ENCODE results near the gene LGALS7. TPM values are rescaled to one million over a fixed set of nuclear protein-coding genes. Genes with fewer than 3 reads are reported as not detected.

The LGALS7 gene
- total RNA-seq, 2 experiments from 2014 or later: not detected

- no peaks in the 10 kb centered on the region for H3K27me3 Mint-ChIP-seq
- peaks cover 35% of the 10 kb centered on the region for H3K4me1 Mint-ChIP-seq (ENCODE audit: low read depth)
- no peak overlapping the region for H3K27ac Mint-ChIP-seq
- peaks cover 18% of the 10 kb centered on the region for H3K36me3 Mint-ChIP-seq (ENCODE audit: low read depth)
- H3K9me3 Mint-ChIP-seq: no peaks in the 10 kb centered on the region
- intact Hi-C loops (cut with micrococcal nuclease): loop anchor here (10.0 kb wide), 2 partner anchors 114 to 204 kb away; partner anchors contain the start of genes HNRNPL, MRPS12 and SARS2
- DNase-seq (no peak), ATAC-seq (no peak)
- TF ChIP-seq, protein P1, sequence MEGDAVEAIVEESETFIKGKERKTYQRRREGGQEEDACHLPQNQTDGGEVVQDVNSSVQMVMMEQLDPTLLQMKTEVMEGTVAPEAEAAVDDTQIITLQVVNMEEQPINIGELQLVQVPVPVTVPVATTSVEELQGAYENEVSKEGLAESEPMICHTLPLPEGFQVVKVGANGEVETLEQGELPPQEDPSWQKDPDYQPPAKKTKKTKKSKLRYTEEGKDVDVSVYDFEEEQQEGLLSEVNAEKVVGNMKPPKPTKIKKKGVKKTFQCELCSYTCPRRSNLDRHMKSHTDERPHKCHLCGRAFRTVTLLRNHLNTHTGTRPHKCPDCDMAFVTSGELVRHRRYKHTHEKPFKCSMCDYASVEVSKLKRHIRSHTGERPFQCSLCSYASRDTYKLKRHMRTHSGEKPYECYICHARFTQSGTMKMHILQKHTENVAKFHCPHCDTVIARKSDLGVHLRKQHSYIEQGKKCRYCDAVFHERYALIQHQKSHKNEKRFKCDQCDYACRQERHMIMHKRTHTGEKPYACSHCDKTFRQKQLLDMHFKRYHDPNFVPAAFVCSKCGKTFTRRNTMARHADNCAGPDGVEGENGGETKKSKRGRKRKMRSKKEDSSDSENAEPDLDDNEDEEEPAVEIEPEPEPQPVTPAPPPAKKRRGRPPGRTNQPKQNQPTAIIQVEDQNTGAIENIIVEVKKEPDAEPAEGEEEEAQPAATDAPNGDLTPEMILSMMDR (IDR thresholded peaks at IDR 0.05): no peak
- H3K4me3 Mint-ChIP-seq: no peak overlapping the region
- CTCF ChIA-PET: interaction anchor here (0.6 to 1.5 kb wide), 5 partner anchors 9 to 119 kb away, joined by 3 to 4 read pairs (median 3); partner anchors contain the start of gene CAPN12
- POLR2A ChIA-PET: no interaction called here
Measured at GRCh38 chr19:38730470-38730730, 42.9 kb downstream of the LGALS7 start.

GRCh38 chr19:38729653-38730469, 43.5 kb downstream of the LGALS7 start:
- TF ChIP-seq, protein P1 (IDR thresholded peaks at IDR 0.05): peak; percentile 85

DNA sequence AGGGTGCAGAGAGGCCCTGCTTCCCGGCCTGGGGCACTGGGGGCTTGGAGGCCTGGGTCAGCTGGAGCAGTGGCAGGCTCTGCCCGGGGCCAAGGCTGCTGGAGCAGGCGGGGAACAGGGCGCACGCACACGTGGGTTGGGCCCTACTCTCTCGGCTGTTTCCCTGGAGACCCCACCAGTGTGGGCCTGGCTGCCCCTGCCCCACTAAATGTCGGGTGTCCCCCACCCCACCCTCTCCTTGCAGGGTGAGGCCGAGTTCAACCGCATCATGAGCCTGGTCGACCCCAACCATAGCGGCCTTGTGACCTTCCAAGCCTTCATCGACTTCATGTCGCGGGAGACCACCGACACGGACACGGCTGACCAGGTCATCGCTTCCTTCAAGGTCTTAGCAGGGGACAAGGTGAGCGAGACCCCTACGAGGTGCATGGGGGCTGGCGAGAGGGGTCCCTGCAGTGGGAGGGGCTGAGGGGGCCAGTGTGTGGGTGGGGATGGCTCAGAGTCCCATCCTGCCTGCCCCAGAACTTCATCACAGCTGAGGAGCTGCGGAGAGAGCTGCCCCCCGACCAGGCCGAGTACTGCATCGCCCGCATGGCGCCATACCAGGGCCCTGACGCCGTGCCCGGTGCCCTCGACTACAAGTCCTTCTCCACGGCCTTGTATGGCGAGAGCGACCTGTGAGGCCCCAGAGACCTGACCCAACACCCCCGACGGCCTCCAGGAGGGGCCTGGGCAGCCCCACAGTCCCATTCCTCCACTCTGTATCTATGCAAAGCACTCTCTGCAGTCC, 44.4 kb downstream of the LGALS7 start:
- Mint-ChIP-seq H3K9me3 (no peaks in the 10 kb centered on the region), H3K4me1 (ENCODE audit: low read depth) (peaks cover 22% of the 10 kb centered on the region), H3K27me3 (no peaks in the 10 kb centered on the region), H3K36me3 (ENCODE audit: low read depth) (peaks cover 23% of the 10 kb centered on the region), H3K27ac (no peak overlapping the region), H3K4me3 (no peak overlapping the region)
- DNase-seq: no peak
- ATAC-seq: no peak
- intact Hi-C loops (cut with micrococcal nuclease): no loop called here
- ChIA-PET CTCF (interaction anchor here (1.5 kb wide), 1 partner anchor 73 kb away, joined by 3 read pairs; no protein-coding TSS in a partner anchor), POLR2A (no interaction called here)
- TF ChIP-seq, protein P1 (IDR thresholded peaks at IDR 0.05): no peak

More at GRCh38 chr19:38729653-38730469, 43.5 kb downstream of the LGALS7 start:
- intact Hi-C loops (cut with micrococcal nuclease): loop anchor here (10.0 kb wide), 2 partner anchors 115 to 205 kb away; partner anchors contain the start of genes HNRNPL, MRPS12 and SARS2
- H3K4me1 Mint-ChIP-seq (ENCODE audit: low read depth): peaks cover 30% of the 10 kb centered on the region
- H3K27ac Mint-ChIP-seq: no peak overlapping the region
- peaks cover 20% of the 10 kb centered on the region for H3K36me3 Mint-ChIP-seq (ENCODE audit: low read depth)
- DNase-seq (peak; percentile 90), ATAC-seq (peak; percentile 66)
- ChIA-PET POLR2A (no interaction called here), CTCF (interaction anchor here (0.6 to 1.5 kb wide), 5 partner anchors 10 to 120 kb away, joined by 3 to 4 read pairs (median 3); partner anchors contain the start of gene CAPN12)
- H3K27me3 Mint-ChIP-seq: no peaks in the 10 kb centered on the region
- H3K4me3 Mint-ChIP-seq: no peak overlapping the region
- no peaks in the 10 kb centered on the region for H3K9me3 Mint-ChIP-seq

GRCh38 chr19:38727868-38728660, 45.3 kb downstream of the LGALS7 start:
- no peaks in the 10 kb centered on the region for H3K9me3 Mint-ChIP-seq
- CTCF ChIA-PET: no interaction called here
- intact Hi-C loops (cut with micrococcal nuclease): no loop called here
- no peaks in the 10 kb centered on the region for H3K27me3 Mint-ChIP-seq
- TF ChIP-seq, protein P1 (IDR thresholded peaks at IDR 0.05): no peak
- no peak for ATAC-seq
- POLR2A ChIA-PET: no interaction called here
- H3K4me1 Mint-ChIP-seq (ENCODE audit: low read depth): peaks cover 13% of the 10 kb centered on the region
- no peak for DNase-seq
- no peak overlapping the region for H3K4me3 Mint-ChIP-seq
- H3K27ac Mint-ChIP-seq: no peak overlapping the region
- H3K36me3 Mint-ChIP-seq (ENCODE audit: low read depth): peaks cover 23% of the 10 kb centered on the region

Data from activated CD8-positive, alpha-beta T cell treated with anti-CD3 and anti-CD28 coated beads for 36 hours (primary cell).